ENCODE results near the gene SERPINE2. TPM values are rescaled to one million over a fixed set of nuclear protein-coding genes. Genes with fewer than 3 reads are reported as not detected.
A peak's percentile ranks its signal among the peaks of the same experiment; 100 is the strongest.

SERPINE2 gene
- total RNA-seq, 2 donors from 2014 or later, result 13.6 to 19.2 TPM

GRCh38 chr2:224083638-224084037 lies 44.6 kb upstream of the SERPINE2 start:
- peak overlapping the region; percentile 53 for H3K27ac ChIP-seq
- H3K36me3 ChIP-seq, result no peaks in the 10 kb centered on the region
- H3K9me3 ChIP-seq, result no peaks in the 10 kb centered on the region
- H3K4me3 ChIP-seq, result no peak overlapping the region
- peak; percentile 23 for DNase-seq
- no peaks in the 10 kb centered on the region for H3K27me3 ChIP-seq
- no peaks in the 10 kb centered on the region for H3K4me1 ChIP-seq
- intact Hi-C loops (cut with DNase I), result loop anchor here (10.0 kb wide), 1 partner anchor 61 kb away; no protein-coding TSS in a partner anchor
- H3K9ac ChIP-seq (ENCODE audit: low read depth in 2 of 2, low read length in 2 of 2), result no peak overlapping the region
- no peak for TF ChIP-seq CTCF (IDR thresholded peaks at IDR 0.05)

DNA sequence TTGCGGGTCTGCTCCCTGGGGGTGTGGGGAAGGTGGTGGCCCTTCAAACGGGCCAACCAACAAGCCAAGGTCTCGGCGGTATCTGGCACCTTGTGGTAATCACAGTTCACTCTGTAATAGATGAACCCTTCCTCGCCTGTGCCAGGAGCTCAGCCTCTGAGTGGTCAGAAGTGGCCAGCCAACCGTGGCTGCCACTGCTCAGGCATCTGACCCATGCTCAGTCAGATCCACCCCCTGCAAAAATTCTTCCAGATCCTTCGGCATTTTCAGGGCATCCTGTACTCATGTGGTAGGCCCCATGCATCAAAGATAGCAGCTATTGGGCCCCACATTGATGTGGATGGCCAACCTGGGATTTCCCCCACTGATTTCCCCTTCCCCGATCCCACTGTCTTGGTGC lies 39.6 kb upstream of the SERPINE2 start:
- Histone ChIP-seq H3K27me3 (no peaks in the 10 kb centered on the region), H3K4me1 (no peaks in the 10 kb centered on the region), H3K9me3 (no peaks in the 10 kb centered on the region), H3K4me3 (no peak overlapping the region), H3K36me3 (no peaks in the 10 kb centered on the region), H3K9ac (ENCODE audit: low read depth in 2 of 2, low read length in 2 of 2) (no peak overlapping the region), H3K27ac (no peak overlapping the region)
- intact Hi-C loops (cut with DNase I), result no loop called here
- DNase-seq, result no peak
- no peak for TF ChIP-seq CTCF (IDR thresholded peaks at IDR 0.05)

GRCh38 chr2:224077773-224078507 lies 38.9 kb upstream of the SERPINE2 start:
- intact Hi-C loops (cut with DNase I), result no loop called here

DNA sequence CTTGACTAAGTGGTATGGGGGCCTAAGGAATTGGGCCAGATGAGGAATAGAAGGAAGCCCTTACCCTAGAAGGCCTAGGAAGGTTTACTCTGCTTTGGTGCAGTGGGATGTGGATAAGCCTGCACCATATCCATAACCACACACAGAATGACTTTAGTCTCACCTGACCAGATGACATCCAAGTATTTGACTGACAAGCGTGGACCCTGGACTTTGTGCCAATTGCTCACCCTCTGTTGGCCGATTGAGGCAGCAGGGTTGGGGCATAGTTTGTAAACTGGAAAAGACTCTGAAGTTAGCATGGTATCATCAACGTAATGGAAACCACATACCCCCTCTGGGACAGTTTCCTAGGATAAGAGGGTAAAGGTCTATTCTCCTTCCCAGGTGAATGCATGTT lies 36.5 kb upstream of the SERPINE2 start:
- Histone ChIP-seq H3K36me3 (no peaks in the 10 kb centered on the region), H3K4me3 (no peak overlapping the region), H3K9ac (ENCODE audit: low read depth in 2 of 2, low read length in 2 of 2) (no peak overlapping the region), H3K9me3 (no peaks in the 10 kb centered on the region), H3K27ac (no peak overlapping the region), H3K27me3 (no peaks in the 10 kb centered on the region), H3K4me1 (no peaks in the 10 kb centered on the region)
- intact Hi-C loops (cut with DNase I), result no loop called here
- TF ChIP-seq CTCF (IDR thresholded peaks at IDR 0.05), result no peak
- DNase-seq, result no peak

More at GRCh38 chr2:224077773-224078507, 38.9 kb upstream of the SERPINE2 start:
- Histone ChIP-seq H3K4me3 (no peak overlapping the region), H3K27me3 (no peaks in the 10 kb centered on the region), H3K9me3 (no peaks in the 10 kb centered on the region), H3K27ac (no peak overlapping the region), H3K36me3 (no peaks in the 10 kb centered on the region), H3K9ac (ENCODE audit: low read depth in 2 of 2, low read length in 2 of 2) (no peak overlapping the region), H3K4me1 (no peaks in the 10 kb centered on the region)
- TF ChIP-seq CTCF (IDR thresholded peaks at IDR 0.05), result no peak
- no peak for DNase-seq

DNA sequence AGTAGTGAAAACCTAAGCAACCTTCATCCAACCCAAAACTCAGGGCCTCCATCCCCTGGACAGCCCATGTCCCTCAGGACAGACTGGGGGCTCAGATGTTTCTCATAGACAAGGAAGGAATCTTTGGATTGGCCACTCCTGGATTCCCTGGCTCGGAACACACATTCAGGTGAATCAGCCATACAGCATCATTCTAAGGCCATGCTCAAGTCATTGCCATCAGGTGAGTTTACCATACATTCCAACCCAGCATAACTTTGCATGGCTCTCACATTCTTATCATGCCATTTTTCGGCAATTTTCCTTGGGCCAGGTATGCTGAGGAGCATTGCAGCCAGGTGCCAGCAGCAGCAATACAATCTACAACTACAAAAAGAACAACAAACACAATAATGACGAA lies 34.6 kb upstream of the SERPINE2 start:
- H3K4me3 ChIP-seq, result no peak overlapping the region
- no peak for TF ChIP-seq CTCF (IDR thresholded peaks at IDR 0.05)
- H3K27me3 ChIP-seq, result no peaks in the 10 kb centered on the region
- H3K36me3 ChIP-seq, result no peaks in the 10 kb centered on the region
- H3K9ac ChIP-seq (ENCODE audit: low read depth in 2 of 2, low read length in 2 of 2), result no peak overlapping the region
- no peak overlapping the region for H3K27ac ChIP-seq
- no peaks in the 10 kb centered on the region for H3K9me3 ChIP-seq
- no peak for DNase-seq
- intact Hi-C loops (cut with DNase I), result no loop called here
- H3K4me1 ChIP-seq, result no peaks in the 10 kb centered on the region

Data from colonic mucosa (tissue), 4 donors.